ENCODE data around the gene BAZ1A. TPM values are rescaled to one million over a fixed set of nuclear protein-coding genes. Genes with fewer than 3 reads are reported as not detected.
"Not testable (repeated sequence)": the region's sequence is repeated elsewhere in the genome, so short reads cannot be mapped to it uniquely, and the experiment has no call there.

BAZ1A gene
- total RNA-seq, 6 experiments from 2014 or later: 6.6 to 19.4 (median 14.3) TPM

GRCh38 chr14:34741840-34742239, 133.3 kb downstream of the BAZ1A start:
- H3K27me3 ChIP-seq: no peaks in the 10 kb centered on the region
- no peak overlapping the region for H3K4me3 ChIP-seq
- H3K4me1 ChIP-seq: peaks cover 0 to 31% (median 0%) of the 10 kb centered on the region in 4 donors
- ATAC-seq: peak; percentile 44 to 58 (median 50)
- WGBS (ENCODE audit: insufficient coverage, low coverage, low lambda C conversion rate, missing lambda C conversion rate): 37% methylated on average over 1 of the region's 1 CpG
- H3K27ac ChIP-seq: peak overlapping the region in 2 of 3 donors; percentile 58 to 73
- no peak for DNase-seq
- H3K9me3 ChIP-seq: no peaks in the 10 kb centered on the region
- no peaks in the 10 kb centered on the region for H3K36me3 ChIP-seq
- intact Hi-C loops (cut with DNase I): no loop called here
- TF ChIP-seq CTCF (IDR thresholded peaks at IDR 0.05): no peak
- TF ChIP-seq POLR2A (IDR thresholded peaks at IDR 0.05): no peak

- H3K9me3 ChIP-seq; intact Hi-C loops (cut with DNase I); H3K27ac ChIP-seq; H3K27me3 ChIP-seq; DNase-seq; ATAC-seq; H3K36me3 ChIP-seq; H3K4me3 ChIP-seq: not testable (repeated sequence)
- WGBS (ENCODE audit: insufficient coverage, low coverage, low lambda C conversion rate, missing lambda C conversion rate): 77% methylated on average over 6 of the region's 6 CpGs
- H3K4me1 ChIP-seq: peaks cover 0 to 31% (median 0%) of the 10 kb centered on the region in 4 donors
Measured at GRCh38 chr14:34740139-34740538, 135.0 kb downstream of the BAZ1A start.

GRCh38 chr14:34737079-34737478, 138.1 kb downstream of the BAZ1A start:
- H3K27me3 ChIP-seq; H3K9me3 ChIP-seq; H3K4me3 ChIP-seq; DNase-seq; H3K4me1 ChIP-seq; H3K36me3 ChIP-seq; H3K27ac ChIP-seq; ATAC-seq; intact Hi-C loops (cut with DNase I): not testable (repeated sequence)
- 84% methylated on average over 3 of the region's 4 CpGs for WGBS (ENCODE audit: insufficient coverage, low coverage, low lambda C conversion rate, missing lambda C conversion rate)

- 66% methylated on average over 3 of the region's 3 CpGs for WGBS (ENCODE audit: insufficient coverage, low coverage, low lambda C conversion rate, missing lambda C conversion rate)
- no peaks in the 10 kb centered on the region for H3K27me3 ChIP-seq
- no peaks in the 10 kb centered on the region for H3K9me3 ChIP-seq
- DNase-seq (no peak), ATAC-seq (no peak)
- H3K4me1 ChIP-seq: no peaks in the 10 kb centered on the region
- no peak overlapping the region for H3K27ac ChIP-seq
- no peak overlapping the region for H3K4me3 ChIP-seq
- no peaks in the 10 kb centered on the region for H3K36me3 ChIP-seq
- TF ChIP-seq CTCF (IDR thresholded peaks at IDR 0.05) (no peak), POLR2A (IDR thresholded peaks at IDR 0.05) (no peak)
- intact Hi-C loops (cut with DNase I): no loop called here
Measured at GRCh38 chr14:34733245-34733644, 141.9 kb downstream of the BAZ1A start.

- H3K27ac ChIP-seq: no peak overlapping the region
- no peak for TF ChIP-seq CTCF (IDR thresholded peaks at IDR 0.05)
- no peak for TF ChIP-seq POLR2A (IDR thresholded peaks at IDR 0.05)
- no peak overlapping the region for H3K4me3 ChIP-seq
- no peak for DNase-seq
- H3K4me1 ChIP-seq: no peaks in the 10 kb centered on the region
- intact Hi-C loops (cut with DNase I): no loop called here
- H3K27me3 ChIP-seq: no peaks in the 10 kb centered on the region
- 61% methylated on average over 4 of the region's 4 CpGs for WGBS (ENCODE audit: insufficient coverage, low coverage, low lambda C conversion rate, missing lambda C conversion rate)
- no peak for ATAC-seq
- no peaks in the 10 kb centered on the region for H3K9me3 ChIP-seq
- no peaks in the 10 kb centered on the region for H3K36me3 ChIP-seq
Measured at GRCh38 chr14:34732802-34733201, 142.4 kb downstream of the BAZ1A start.

- DNase-seq (no peak), ATAC-seq (no peak)
- no peaks in the 10 kb centered on the region for H3K27me3 ChIP-seq
- H3K4me3 ChIP-seq: no peak overlapping the region
- no peaks in the 10 kb centered on the region for H3K9me3 ChIP-seq
- TF ChIP-seq POLR2A (IDR thresholded peaks at IDR 0.05): no peak
- TF ChIP-seq CTCF (IDR thresholded peaks at IDR 0.05): no peak
- 100% methylated on average over 3 of the region's 3 CpGs for WGBS (ENCODE audit: insufficient coverage, low coverage, low lambda C conversion rate, missing lambda C conversion rate)
- no peak overlapping the region for H3K27ac ChIP-seq
- intact Hi-C loops (cut with DNase I): loop anchor here in 1 of 2 donors (10.0 kb wide), 1 partner anchor 49 kb away; no protein-coding TSS in a partner anchor
- peaks cover 0 to 3% (median 0%) of the 10 kb centered on the region in 4 donors for H3K4me1 ChIP-seq
- H3K36me3 ChIP-seq: no peaks in the 10 kb centered on the region
Measured at GRCh38 chr14:34723867-34724266, 151.3 kb downstream of the BAZ1A start.
